Prostate gland (tissue), 2 donors: ENCODE results near the gene KRTAP19-7. TPM values are rescaled to one million over a fixed set of nuclear protein-coding genes. Genes with fewer than 3 reads are reported as not detected.

Source experiments
- DNase-seq: peaks from one replicate; pipeline ENCODE4 v3.0.0-alpha.2; 2019; ENCODE audit warnings: low spot score
- H3K27ac ChIP-seq, 2 donors: fragments of 200-600 bp; sonication (generic); 2 replicates each; pipeline ENCODE4 v1.5.1; 2017 to 2019
- H3K27me3 ChIP-seq: fragments of 200-600 bp; sonication (generic); replicated peaks from 2 replicates; pipeline ENCODE4 v1.5.1; 2019; ENCODE audit not compliant: insufficient read depth
- H3K36me3 ChIP-seq, 2 donors: fragments of 200-600 bp; sonication (generic); 1 replicate in 1 of 2; 2 replicates in 1 of 2; pipeline versions ENCODE4 v1.5.1 to v1.8.1; 2017 to 2019
- H3K4me1 ChIP-seq: fragments of 200-600 bp; sonication (generic); replicated peaks from 2 replicates; pipeline ENCODE4 v1.5.1; 2019
- H3K4me3 ChIP-seq, 2 donors: fragments of 200-600 bp; sonication (generic); 2 replicates each; pipeline ENCODE4 v1.5.1; 2017 to 2019
- H3K9me3 ChIP-seq: fragments of 200-600 bp; sonication (generic); 2 replicates; pipeline ENCODE4 v1.5.1; 2017
- POLR2A ChIP-seq: fragments of 450-650 bp; IDR thresholded peaks from one replicate; pipeline ENCODE4 v1.6.1; 2016; ENCODE audit warnings: antibody characterized with exemption, mild to moderate bottlenecking
- POLR2AphosphoS5 ChIP-seq: sonication (generic); formaldehyde crosslinking; IDR thresholded peaks from one replicate; pipeline ENCODE4 v1.6.1; 2017; ENCODE audit warnings: antibody characterized with exemption
- WGBS: methylation state at CpG from one replicate; pipeline ENCODE4 v1.1.5; 2018; 5-methylcytosine and 5-hydroxymethylcytosine counted together
- intact Hi-C: fragments of 100-400 bp; cut with DNase I; formaldehyde crosslinking; loops from one replicate; pipeline ENCODE4 v1.14.2; 2022
- total RNA-seq, 2 donors: library from RNA; depleted of rRNA; stranded (reverse); fragments of >200 nt; gene quantifications; one replicate each; pipeline ENCODE4 v1.1.0, GENCODE V29; 2016
- TF ChIP-seq, protein P1 (sequence below), 4 experiments: fragments of 200-600 bp in 2 of 4; fragments of 450-650 bp in 2 of 4; sonication (generic) in 2 of 4; IDR thresholded peaks; 1 replicate in 3 of 4; 2 replicates in 1 of 4; pipeline ENCODE4 v1.5.1; 2016 to 2019; ENCODE audit warnings: antibody characterized with exemption in 4 of 4, mild to moderate bottlenecking in 2 of 4, moderate library complexity in 2 of 4

The KRTAP19-7 gene, protein sequence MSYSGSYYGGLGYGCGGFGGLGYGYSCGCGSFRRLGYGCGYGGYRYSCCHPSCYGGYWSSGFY
- total RNA-seq = not detected

GRCh38 chr21:30561264-30561895 lies at the start of gene KRTAP19-7:
KRTAP19-7 (minus strand) TSS chr21:30561314; CDS start chr21:30561289, 25 bp downstream.
- no peak within 1 kb of the TSS for H3K27ac ChIP-seq
- H3K4me1 ChIP-seq = no peaks in the 10 kb centered on the region
- no peaks in the 10 kb centered on the region for H3K9me3 ChIP-seq
- TF ChIP-seq POLR2AphosphoS5 (no peak), POLR2A (no peak)
- TF ChIP-seq, protein P1, sequence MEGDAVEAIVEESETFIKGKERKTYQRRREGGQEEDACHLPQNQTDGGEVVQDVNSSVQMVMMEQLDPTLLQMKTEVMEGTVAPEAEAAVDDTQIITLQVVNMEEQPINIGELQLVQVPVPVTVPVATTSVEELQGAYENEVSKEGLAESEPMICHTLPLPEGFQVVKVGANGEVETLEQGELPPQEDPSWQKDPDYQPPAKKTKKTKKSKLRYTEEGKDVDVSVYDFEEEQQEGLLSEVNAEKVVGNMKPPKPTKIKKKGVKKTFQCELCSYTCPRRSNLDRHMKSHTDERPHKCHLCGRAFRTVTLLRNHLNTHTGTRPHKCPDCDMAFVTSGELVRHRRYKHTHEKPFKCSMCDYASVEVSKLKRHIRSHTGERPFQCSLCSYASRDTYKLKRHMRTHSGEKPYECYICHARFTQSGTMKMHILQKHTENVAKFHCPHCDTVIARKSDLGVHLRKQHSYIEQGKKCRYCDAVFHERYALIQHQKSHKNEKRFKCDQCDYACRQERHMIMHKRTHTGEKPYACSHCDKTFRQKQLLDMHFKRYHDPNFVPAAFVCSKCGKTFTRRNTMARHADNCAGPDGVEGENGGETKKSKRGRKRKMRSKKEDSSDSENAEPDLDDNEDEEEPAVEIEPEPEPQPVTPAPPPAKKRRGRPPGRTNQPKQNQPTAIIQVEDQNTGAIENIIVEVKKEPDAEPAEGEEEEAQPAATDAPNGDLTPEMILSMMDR (IDR thresholded peaks at IDR 0.05) = no peak
- H3K27me3 ChIP-seq = no peaks in the 10 kb centered on the region
- intact Hi-C loops = no loop called here
- WGBS = 62% methylated on average over 2 of the region's 2 CpGs
- no peak for DNase-seq
- H3K36me3 ChIP-seq = no peaks in the 10 kb centered on the region
- H3K4me3 ChIP-seq = no peak within 1 kb of the TSS

- no peak overlapping the region for H3K27ac ChIP-seq
- no peaks in the 10 kb centered on the region for H3K4me1 ChIP-seq
- H3K9me3 ChIP-seq = no peaks in the 10 kb centered on the region
- no peaks in the 10 kb centered on the region for H3K36me3 ChIP-seq
- intact Hi-C loops = no loop called here
- DNase-seq = no peak
- no peak overlapping the region for H3K4me3 ChIP-seq
- 90% methylated on average over 2 of the region's 2 CpGs for WGBS
- no peak for TF ChIP-seq POLR2AphosphoS5
- TF ChIP-seq POLR2A = no peak
- TF ChIP-seq, protein P1 (IDR thresholded peaks at IDR 0.05) = no peak
- H3K27me3 ChIP-seq = no peaks in the 10 kb centered on the region
These were observed 44.9 kb upstream of the KRTAP19-7 start for GRCh38 chr21:30605968-30606367.

GRCh38 chr21:30600787-30601186 lies 39.7 kb upstream of the KRTAP19-7 start, which contains the start of gene KRTAP22-1:
KRTAP22-1 (plus strand) TSS chr21:30601087.
- 0% methylated on average over 1 of the region's 1 CpG for WGBS
- TF ChIP-seq POLR2AphosphoS5 (no peak), POLR2A (no peak)
- TF ChIP-seq, protein P1 (IDR thresholded peaks at IDR 0.05) = no peak
- Histone ChIP-seq H3K27me3 (no peaks in the 10 kb centered on the region), H3K27ac (no peak within 1 kb of the TSS), H3K9me3 (no peaks in the 10 kb centered on the region), H3K4me3 (no peak within 1 kb of the TSS), H3K36me3 (no peaks in the 10 kb centered on the region), H3K4me1 (no peaks in the 10 kb centered on the region)
- no peak for DNase-seq
- intact Hi-C loops = no loop called here

GRCh38 chr21:30598802-30599201 lies 37.7 kb upstream of the KRTAP19-7 start, which contains the start of gene KRTAP6-2:
KRTAP6-2 (minus strand) TSS chr21:30598902; CDS start chr21:30598874, 28 bp downstream.
- Histone ChIP-seq H3K27ac (no peak within 1 kb of the TSS), H3K27me3 (no peaks in the 10 kb centered on the region), H3K9me3 (no peaks in the 10 kb centered on the region), H3K4me3 (no peak within 1 kb of the TSS), H3K36me3 (no peaks in the 10 kb centered on the region), H3K4me1 (no peaks in the 10 kb centered on the region)
- WGBS = 96% methylated on average over 6 of the region's 6 CpGs
- no peak for TF ChIP-seq POLR2A
- intact Hi-C loops = no loop called here
- no peak for DNase-seq

DNA sequence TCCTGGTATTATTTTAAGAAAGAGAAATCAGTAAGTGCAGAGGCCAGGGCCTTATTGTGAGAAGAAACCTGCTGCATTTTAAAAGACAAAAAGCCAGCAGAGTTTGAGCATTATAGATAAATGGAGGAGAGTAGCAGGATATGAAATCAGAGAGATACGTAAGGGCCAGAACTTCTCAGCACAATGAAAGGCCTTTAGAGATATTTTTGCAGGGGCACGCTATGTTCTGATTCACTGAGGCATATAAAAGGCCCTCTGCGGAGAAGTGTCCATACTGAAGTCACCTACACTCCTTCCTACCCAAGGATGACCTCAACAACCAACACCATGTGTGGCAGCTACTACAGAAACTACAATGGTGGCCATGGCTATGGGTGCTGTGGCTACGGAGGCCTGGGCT lies 31.0 kb upstream of the KRTAP19-7 start, which contains the start of gene KRTAP6-3:
Gene KRTAP6-3, plus strand, starts transcription at position 301 of the 400 bp plus-strand sequence. Its CDS starts 6 bp downstream, at position 307.
- intact Hi-C loops = no loop called here
- 93% methylated on average over 4 of the region's 4 CpGs for WGBS
- no peak within 1 kb of the TSS for H3K4me3 ChIP-seq
- no peaks in the 10 kb centered on the region for H3K4me1 ChIP-seq
- no peak for DNase-seq
- no peak for TF ChIP-seq POLR2AphosphoS5
- TF ChIP-seq, protein P1 (IDR thresholded peaks at IDR 0.05) = no peak
- TF ChIP-seq POLR2A = no peak
- no peaks in the 10 kb centered on the region for H3K9me3 ChIP-seq
- H3K27ac ChIP-seq = no peak within 1 kb of the TSS
- H3K36me3 ChIP-seq = no peaks in the 10 kb centered on the region
- no peaks in the 10 kb centered on the region for H3K27me3 ChIP-seq
